Sigmoid colon (tissue), 3 donors: ENCODE measurements around the gene NCAM2.

ENCODE experiments used
- POLR2A ChIP-seq, 2 donors: fragments of 450-650 bp; IDR thresholded peaks; one replicate each; pipeline ENCODE4 v1.6.1; 2016; ENCODE audit warnings: antibody characterized with exemption in 2 of 2, mild to moderate bottlenecking in 2 of 2, moderate library complexity in 2 of 2
- TF ChIP-seq, protein P1 (sequence below), 4 experiments: fragments of 450-650 bp in 3 of 4; fragments of 200-600 bp in 1 of 4; IDR thresholded peaks; one replicate each; pipeline ENCODE4 v1.5.1; 2016 to 2019; ENCODE audit warnings: antibody characterized with exemption in 4 of 4, mild to moderate bottlenecking in 3 of 4, moderate library complexity in 2 of 4

DNA sequence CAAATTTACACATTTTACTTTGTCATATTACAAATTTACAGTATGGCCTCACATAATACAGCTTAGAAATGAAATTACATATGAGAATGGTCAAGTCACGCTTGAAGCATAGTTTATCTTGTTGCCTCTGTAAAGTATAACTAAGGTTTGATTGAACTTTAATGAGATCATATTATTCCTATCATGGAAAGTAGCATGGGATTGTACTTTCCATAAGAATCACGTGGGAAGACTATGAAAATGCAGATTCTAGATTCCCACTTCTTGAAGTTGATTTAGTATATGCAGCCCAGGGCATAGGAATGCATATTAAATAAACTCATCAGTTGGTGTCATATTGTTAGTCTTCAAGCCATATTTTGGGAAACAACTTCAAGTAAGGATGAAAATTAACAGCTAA is 342.8 kb downstream of the NCAM2 start:
- TF ChIP-seq, protein P1, sequence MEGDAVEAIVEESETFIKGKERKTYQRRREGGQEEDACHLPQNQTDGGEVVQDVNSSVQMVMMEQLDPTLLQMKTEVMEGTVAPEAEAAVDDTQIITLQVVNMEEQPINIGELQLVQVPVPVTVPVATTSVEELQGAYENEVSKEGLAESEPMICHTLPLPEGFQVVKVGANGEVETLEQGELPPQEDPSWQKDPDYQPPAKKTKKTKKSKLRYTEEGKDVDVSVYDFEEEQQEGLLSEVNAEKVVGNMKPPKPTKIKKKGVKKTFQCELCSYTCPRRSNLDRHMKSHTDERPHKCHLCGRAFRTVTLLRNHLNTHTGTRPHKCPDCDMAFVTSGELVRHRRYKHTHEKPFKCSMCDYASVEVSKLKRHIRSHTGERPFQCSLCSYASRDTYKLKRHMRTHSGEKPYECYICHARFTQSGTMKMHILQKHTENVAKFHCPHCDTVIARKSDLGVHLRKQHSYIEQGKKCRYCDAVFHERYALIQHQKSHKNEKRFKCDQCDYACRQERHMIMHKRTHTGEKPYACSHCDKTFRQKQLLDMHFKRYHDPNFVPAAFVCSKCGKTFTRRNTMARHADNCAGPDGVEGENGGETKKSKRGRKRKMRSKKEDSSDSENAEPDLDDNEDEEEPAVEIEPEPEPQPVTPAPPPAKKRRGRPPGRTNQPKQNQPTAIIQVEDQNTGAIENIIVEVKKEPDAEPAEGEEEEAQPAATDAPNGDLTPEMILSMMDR (IDR thresholded peaks at IDR 0.05), result no peak
- TF ChIP-seq POLR2A (IDR thresholded peaks at IDR 0.05), result no peak
